SH-SY5Y (cell line): ENCODE data around the gene LRFN4.

ENCODE experiments used
- GATA2 ChIP-seq: IDR thresholded peaks from 2 replicates; pipeline ENCODE4 v1.6.1; 2011; ENCODE audit warnings: mild to moderate bottlenecking, low read depth, low read length
- GATA3 ChIP-seq: IDR thresholded peaks from 2 replicates; pipeline ENCODE4 v1.6.1; 2011; ENCODE audit warnings: low read depth, mild to moderate bottlenecking, low read length, moderate library complexity

- no peak for TF ChIP-seq GATA2
- no peak for TF ChIP-seq GATA3
These were observed 23.9 kb downstream of the LRFN4 start for GRCh38 chr11:66880496-66881450.
